ENCODE measurements around the gene MSMP. TPM values are rescaled to one million over a fixed set of nuclear protein-coding genes. Genes with fewer than 3 reads are reported as not detected.

Gene MSMP
- total and polyA plus RNA-seq, 10 of the 15 experiments (the other 5 are each of a cell fraction or from before 2014, with no cell fraction given), result 0.33 to 2.4 (median 0.86) TPM; not detected in 4

DNA sequence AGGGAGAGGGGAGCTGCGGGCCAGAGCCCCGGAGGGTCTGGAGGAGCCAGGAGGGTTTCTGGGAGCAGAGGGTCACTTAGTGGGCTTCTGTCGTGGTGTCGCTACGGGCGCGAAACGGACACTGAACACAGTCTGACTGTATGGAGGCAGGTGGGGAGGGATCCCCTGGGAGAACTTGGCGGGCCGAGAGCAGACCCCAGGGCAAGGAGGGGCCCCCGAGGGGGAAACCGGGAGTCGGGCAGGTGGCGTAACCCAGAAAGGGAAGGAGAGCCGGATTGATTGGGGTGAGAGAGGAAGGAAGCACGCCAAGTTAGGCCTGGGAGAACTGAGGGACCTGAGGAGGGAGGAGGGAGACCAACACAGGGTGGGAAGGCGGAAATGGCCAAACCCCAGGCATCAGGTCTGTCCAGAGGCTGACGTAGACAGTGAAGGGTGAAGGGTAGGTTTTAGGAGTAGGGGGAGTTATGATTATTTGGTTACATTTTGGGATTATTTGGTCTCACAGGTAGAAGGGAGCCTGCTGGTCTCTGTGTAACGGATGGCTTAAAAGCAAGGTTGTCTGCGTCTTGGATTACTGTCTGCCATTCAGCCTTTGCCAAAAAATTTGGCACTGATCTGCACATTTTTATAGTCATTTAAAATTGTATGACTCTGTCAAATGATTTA, 3.3 kb upstream of the MSMP start (continued):
- TF ChIP-seq, protein P1, sequence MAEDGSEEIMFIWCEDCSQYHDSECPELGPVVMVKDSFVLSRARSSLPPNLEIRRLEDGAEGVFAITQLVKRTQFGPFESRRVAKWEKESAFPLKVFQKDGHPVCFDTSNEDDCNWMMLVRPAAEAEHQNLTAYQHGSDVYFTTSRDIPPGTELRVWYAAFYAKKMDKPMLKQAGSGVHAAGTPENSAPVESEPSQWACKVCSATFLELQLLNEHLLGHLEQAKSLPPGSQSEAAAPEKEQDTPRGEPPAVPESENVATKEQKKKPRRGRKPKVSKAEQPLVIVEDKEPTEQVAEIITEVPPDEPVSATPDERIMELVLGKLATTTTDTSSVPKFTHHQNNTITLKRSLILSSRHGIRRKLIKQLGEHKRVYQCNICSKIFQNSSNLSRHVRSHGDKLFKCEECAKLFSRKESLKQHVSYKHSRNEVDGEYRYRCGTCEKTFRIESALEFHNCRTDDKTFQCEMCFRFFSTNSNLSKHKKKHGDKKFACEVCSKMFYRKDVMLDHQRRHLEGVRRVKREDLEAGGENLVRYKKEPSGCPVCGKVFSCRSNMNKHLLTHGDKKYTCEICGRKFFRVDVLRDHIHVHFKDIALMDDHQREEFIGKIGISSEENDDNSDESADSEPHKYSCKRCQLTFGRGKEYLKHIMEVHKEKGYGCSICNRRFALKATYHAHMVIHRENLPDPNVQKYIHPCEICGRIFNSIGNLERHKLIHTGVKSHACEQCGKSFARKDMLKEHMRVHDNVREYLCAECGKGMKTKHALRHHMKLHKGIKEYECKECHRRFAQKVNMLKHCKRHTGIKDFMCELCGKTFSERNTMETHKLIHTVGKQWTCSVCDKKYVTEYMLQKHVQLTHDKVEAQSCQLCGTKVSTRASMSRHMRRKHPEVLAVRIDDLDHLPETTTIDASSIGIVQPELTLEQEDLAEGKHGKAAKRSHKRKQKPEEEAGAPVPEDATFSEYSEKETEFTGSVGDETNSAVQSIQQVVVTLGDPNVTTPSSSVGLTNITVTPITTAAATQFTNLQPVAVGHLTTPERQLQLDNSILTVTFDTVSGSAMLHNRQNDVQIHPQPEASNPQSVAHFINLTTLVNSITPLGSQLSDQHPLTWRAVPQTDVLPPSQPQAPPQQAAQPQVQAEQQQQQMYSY (CRISPR knock-in tag; IDR thresholded peaks at IDR 0.05), result no peak
- TF ChIP-seq SRF (IDR thresholded peaks at IDR 0.05; ENCODE audit: low read depth in 2 of 2, low read length in 2 of 2) (peak; percentile 70 to 77), ZBED1 (IDR thresholded peaks at IDR 0.05; ENCODE audit: borderline replicate concordance) (no peak), ETV6 (conservative IDR thresholded peaks at IDR 0.05 in 1 of 2, IDR thresholded peaks at IDR 0.05 in 1 of 2; ENCODE audit: borderline replicate concordance in 1 of 2, low read depth in 1 of 2) (no peak; a peak in 1 of 4 replicates), MYB (IDR thresholded peaks at IDR 0.05; ENCODE audit: borderline replicate concordance, low read depth, low read length) (no peak), TCF7 (IDR thresholded peaks at IDR 0.05; ENCODE audit: borderline replicate concordance) (no peak), SUPT20H (IDR thresholded peaks at IDR 0.05; ENCODE audit: borderline replicate concordance, control insufficient read depth, low read depth, low read length) (no peak), SMAD5 (IDR thresholded peaks at IDR 0.05; ENCODE audit: low read depth) (no peak), YBX1 (IDR thresholded peaks at IDR 0.05) (no peak), FOXM1 (IDR thresholded peaks at IDR 0.05; ENCODE audit: low read depth, low read length) (no peak; the same call in 1 of the 2 replicates), EGR1 (IDR thresholded peaks at IDR 0.05; ENCODE audit: borderline replicate concordance in 1 of 2, low read depth in 2 of 2, low read length in 2 of 2) (no peak), ZNF274 (IDR thresholded peaks at IDR 0.05; ENCODE audit: insufficient read depth, insufficient read length) (no peak), WRNIP1 (IDR thresholded peaks at IDR 0.05; ENCODE audit: borderline replicate concordance, low read depth, low read length) (no peak), NFYB (IDR thresholded peaks at IDR 0.05; ENCODE audit: insufficient read depth, low read depth, low read length) (no peak), MYC (IDR thresholded peaks at IDR 0.05; ENCODE audit: insufficient read depth, insufficient read length, insufficient replicate concordance, low read length, severe bottlenecking) (no peak), SREBF1 (IDR thresholded peaks at IDR 0.05; ENCODE audit: low read length) (no peak)
- TF ChIP-seq, protein P2, sequence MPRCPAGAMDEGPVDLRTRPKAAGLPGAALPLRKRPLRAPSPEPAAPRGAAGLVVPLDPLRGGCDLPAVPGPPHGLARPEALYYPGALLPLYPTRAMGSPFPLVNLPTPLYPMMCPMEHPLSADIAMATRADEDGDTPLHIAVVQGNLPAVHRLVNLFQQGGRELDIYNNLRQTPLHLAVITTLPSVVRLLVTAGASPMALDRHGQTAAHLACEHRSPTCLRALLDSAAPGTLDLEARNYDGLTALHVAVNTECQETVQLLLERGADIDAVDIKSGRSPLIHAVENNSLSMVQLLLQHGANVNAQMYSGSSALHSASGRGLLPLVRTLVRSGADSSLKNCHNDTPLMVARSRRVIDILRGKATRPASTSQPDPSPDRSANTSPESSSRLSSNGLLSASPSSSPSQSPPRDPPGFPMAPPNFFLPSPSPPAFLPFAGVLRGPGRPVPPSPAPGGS (IDR thresholded peaks at IDR 0.05; ENCODE audit: borderline replicate concordance, insufficient read depth, low read depth, low read length, poor library complexity, severe bottlenecking), result no peak
- TF ChIP-seq, protein P3, sequence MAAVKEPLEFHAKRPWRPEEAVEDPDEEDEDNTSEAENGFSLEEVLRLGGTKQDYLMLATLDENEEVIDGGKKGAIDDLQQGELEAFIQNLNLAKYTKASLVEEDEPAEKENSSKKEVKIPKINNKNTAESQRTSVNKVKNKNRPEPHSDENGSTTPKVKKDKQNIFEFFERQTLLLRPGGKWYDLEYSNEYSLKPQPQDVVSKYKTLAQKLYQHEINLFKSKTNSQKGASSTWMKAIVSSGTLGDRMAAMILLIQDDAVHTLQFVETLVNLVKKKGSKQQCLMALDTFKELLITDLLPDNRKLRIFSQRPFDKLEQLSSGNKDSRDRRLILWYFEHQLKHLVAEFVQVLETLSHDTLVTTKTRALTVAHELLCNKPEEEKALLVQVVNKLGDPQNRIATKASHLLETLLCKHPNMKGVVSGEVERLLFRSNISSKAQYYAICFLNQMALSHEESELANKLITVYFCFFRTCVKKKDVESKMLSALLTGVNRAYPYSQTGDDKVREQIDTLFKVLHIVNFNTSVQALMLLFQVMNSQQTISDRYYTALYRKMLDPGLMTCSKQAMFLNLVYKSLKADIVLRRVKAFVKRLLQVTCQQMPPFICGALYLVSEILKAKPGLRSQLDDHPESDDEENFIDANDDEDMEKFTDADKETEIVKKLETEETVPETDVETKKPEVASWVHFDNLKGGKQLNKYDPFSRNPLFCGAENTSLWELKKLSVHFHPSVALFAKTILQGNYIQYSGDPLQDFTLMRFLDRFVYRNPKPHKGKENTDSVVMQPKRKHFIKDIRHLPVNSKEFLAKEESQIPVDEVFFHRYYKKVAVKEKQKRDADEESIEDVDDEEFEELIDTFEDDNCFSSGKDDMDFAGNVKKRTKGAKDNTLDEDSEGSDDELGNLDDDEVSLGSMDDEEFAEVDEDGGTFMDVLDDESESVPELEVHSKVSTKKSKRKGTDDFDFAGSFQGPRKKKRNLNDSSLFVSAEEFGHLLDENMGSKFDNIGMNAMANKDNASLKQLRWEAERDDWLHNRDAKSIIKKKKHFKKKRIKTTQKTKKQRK (IDR thresholded peaks at IDR 0.05; ENCODE audit: low read depth, low read length), result no peak
- TF ChIP-seq, protein P4, sequence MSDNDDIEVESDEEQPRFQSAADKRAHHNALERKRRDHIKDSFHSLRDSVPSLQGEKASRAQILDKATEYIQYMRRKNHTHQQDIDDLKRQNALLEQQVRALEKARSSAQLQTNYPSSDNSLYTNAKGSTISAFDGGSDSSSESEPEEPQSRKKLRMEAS (IDR thresholded peaks at IDR 0.05; ENCODE audit: low read depth, low read length), result 0 out of 2 replicates have a peak, but pooled peaks have one; percentile 4

Data from GM12878 (cell line).